ENCODE measurements around the gene FAM200C.
A peak's percentile ranks its signal among the peaks of the same experiment; 100 is the strongest.

FAM200C gene

GRCh38 chr5:160436017-160436416 is 36.2 kb upstream of the FAM200C start:
- TF ChIP-seq, protein P1, sequence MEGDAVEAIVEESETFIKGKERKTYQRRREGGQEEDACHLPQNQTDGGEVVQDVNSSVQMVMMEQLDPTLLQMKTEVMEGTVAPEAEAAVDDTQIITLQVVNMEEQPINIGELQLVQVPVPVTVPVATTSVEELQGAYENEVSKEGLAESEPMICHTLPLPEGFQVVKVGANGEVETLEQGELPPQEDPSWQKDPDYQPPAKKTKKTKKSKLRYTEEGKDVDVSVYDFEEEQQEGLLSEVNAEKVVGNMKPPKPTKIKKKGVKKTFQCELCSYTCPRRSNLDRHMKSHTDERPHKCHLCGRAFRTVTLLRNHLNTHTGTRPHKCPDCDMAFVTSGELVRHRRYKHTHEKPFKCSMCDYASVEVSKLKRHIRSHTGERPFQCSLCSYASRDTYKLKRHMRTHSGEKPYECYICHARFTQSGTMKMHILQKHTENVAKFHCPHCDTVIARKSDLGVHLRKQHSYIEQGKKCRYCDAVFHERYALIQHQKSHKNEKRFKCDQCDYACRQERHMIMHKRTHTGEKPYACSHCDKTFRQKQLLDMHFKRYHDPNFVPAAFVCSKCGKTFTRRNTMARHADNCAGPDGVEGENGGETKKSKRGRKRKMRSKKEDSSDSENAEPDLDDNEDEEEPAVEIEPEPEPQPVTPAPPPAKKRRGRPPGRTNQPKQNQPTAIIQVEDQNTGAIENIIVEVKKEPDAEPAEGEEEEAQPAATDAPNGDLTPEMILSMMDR (conservative IDR thresholded peaks at IDR 0.05; ENCODE audit: low read depth), result no peak
- ChIA-PET POLR2A (ENCODE audit: low non-redundant PET) (no interaction called here), CTCF (no interaction called here)
- no peak for DNase-seq (ENCODE audit: low spot score)
- H3K27ac ChIP-seq, result no peak overlapping the region

DNA sequence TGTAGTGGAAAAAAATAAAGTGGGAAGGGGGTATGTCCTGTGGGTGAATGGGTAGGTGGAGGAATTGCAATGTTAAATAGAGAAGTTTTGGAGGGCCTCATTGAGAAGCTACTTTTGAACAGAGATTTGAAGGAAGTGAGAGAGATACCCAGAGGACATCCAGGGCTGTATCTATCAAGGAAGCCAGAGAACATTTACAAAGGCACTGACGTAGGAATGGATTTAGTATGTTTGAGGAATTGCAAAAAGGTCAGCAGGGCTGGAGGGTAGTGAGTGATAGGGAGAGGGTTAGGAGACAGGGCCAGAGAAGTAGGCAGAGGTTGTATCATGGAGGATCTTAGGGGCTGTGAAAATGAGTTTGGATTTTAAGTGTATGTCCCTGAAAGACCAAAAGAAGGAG is 35.7 kb upstream of the FAM200C start:
- ChIA-PET POLR2A (ENCODE audit: low non-redundant PET) (no interaction called here), CTCF (no interaction called here)
- no peak for DNase-seq (ENCODE audit: low spot score)
- TF ChIP-seq, protein P1 (conservative IDR thresholded peaks at IDR 0.05; ENCODE audit: low read depth), result no peak
- no peak overlapping the region for H3K27ac ChIP-seq

GRCh38 chr5:160434022-160434531 is 34.2 kb upstream of the FAM200C start:
- ChIA-PET CTCF (interaction anchor here (0.7 kb wide), 1 partner anchor 318 kb away, joined by 3 read pairs; no protein-coding TSS in a partner anchor), POLR2A (ENCODE audit: low non-redundant PET) (no interaction called here)
- TF ChIP-seq, protein P1 (conservative IDR thresholded peaks at IDR 0.05; ENCODE audit: low read depth), result no peak
- peak overlapping the region; percentile 60 for H3K27ac ChIP-seq
- peak; percentile 48 for DNase-seq (ENCODE audit: low spot score)

- no peak for DNase-seq (ENCODE audit: low spot score)
- H3K27ac ChIP-seq, result no peak overlapping the region
- TF ChIP-seq, protein P1 (conservative IDR thresholded peaks at IDR 0.05; ENCODE audit: low read depth), result no peak
- CTCF ChIA-PET, result no interaction called here
- POLR2A ChIA-PET (ENCODE audit: low non-redundant PET), result no interaction called here
Observed at GRCh38 chr5:160432787-160433186, 32.9 kb upstream of the FAM200C start.

DNA sequence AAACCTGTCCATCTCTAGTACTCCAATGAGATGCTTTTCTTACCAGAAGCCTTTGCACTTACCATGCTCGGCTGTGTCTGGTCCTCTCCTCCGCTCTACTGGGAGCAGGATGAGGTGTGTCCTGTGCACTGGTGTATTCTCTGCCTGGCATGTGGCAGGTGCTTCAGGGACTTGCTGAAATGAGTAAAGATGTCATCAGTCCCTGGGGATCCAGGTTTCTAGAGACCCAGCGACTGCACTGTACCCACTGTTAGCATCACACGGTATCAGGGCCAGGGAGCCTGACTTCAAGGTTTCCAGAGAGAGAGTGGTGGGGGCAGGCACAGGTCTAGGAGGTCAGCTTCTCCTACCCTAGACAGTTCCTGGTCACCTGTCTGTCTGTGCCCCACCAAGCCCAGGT is 32.3 kb upstream of the FAM200C start:
- CTCF ChIA-PET, result no interaction called here
- H3K27ac ChIP-seq, result no peak overlapping the region
- TF ChIP-seq, protein P1 (conservative IDR thresholded peaks at IDR 0.05; ENCODE audit: low read depth), result no peak
- no peak for DNase-seq (ENCODE audit: low spot score)
- POLR2A ChIA-PET (ENCODE audit: low non-redundant PET), result no interaction called here

DNA sequence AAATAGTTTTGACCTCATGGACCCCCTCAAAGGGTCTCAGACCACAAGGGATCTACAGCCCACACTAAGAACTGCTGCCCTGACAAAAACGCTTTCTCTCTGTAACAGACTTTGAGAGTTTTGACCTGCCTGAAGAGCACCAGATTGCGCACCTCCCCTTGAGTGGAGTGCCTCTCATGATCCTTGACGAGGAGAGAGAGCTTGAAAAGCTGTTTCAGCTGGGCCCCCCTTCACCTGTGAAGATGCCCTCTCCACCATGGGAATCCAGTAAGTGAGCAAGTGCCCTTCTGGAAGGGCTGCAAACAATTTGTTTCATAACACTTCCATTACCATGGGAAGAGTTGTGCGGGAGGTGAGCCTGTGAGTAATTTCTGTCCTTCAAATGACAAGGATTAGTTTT is 27.8 kb upstream of the FAM200C start:
- ChIA-PET POLR2A (ENCODE audit: low non-redundant PET) (interaction anchor here (0.6 kb wide), 1 partner anchor 28 kb away, joined by 4 read pairs; no protein-coding TSS in a partner anchor), CTCF (interaction anchor here (1.4 kb wide), 1 partner anchor 11 kb away, joined by 7 read pairs; no protein-coding TSS in a partner anchor)
- no peak for DNase-seq (ENCODE audit: low spot score)
- TF ChIP-seq, protein P1 (conservative IDR thresholded peaks at IDR 0.05; ENCODE audit: low read depth), result no peak
- no peak overlapping the region for H3K27ac ChIP-seq
